SH-SY5Y (cell line): ENCODE data around the gene POU6F2.

Experiments
- GATA2 ChIP-seq: IDR thresholded peaks from 2 replicates; pipeline ENCODE4 v1.6.1; 2011; ENCODE audit warnings: mild to moderate bottlenecking, low read depth, low read length
- GATA3 ChIP-seq: IDR thresholded peaks from 2 replicates; pipeline ENCODE4 v1.6.1; 2011; ENCODE audit warnings: low read depth, mild to moderate bottlenecking, low read length, moderate library complexity

GRCh38 chr7:39098506-39098905 is 120.8 kb downstream of the POU6F2 start:
- TF ChIP-seq GATA2 (no peak), GATA3 (no peak)
